ENCODE results near the gene EVL. TPM values are rescaled to one million over a fixed set of nuclear protein-coding genes. Genes with fewer than 3 reads are reported as not detected.

The EVL gene
- total and polyA plus RNA-seq, 2 donors (not counting 3 experiments of a cell fraction or from before 2014, with no cell fraction given): 34.6 to 62.5 TPM

DNA sequence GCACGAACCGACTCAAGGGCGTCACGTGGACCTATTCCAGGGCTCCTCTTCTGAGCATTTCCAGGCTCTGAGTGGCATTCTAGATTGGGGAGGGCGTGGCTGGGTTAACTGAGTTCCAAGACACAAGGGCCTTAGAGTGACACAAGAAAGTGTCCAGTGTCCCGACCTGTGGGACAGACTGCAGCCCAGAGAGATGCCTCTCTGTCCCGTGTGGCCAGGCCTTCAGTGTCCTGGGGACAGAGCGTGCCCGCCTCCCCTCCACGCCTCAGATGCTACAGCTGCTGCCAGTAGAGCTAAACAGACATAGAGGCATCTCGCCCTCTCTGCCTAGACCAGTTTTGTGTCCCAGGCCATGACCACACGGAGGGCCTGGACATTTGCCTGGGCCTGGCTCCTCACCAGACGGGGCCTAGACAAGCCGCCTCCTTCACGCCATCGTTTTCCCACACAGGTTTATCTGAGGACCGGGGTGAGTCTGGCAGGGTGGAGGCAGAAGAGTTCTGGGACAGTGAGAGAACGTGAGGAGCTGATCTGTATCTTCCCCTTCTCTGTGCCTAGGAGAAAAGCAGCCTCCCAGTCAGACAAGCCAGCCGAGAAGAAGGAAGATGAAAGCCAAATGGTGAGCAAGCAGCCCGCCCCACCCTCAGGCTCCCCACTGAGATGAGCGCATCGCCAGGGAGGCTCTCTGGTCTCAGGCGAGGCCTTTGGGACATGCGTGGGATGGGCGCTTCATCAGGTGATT is 67.1 kb downstream of the EVL start:
- Histone ChIP-seq H3K27ac (ENCODE audit: insufficient read depth, low read depth, low read length) (no peak overlapping the region), H3K9me1 (replicated peaks; ENCODE audit: control insufficient read depth, extremely low read depth, insufficient read depth, low read length) (no peaks in the 10 kb centered on the region), H3K4me2 (ENCODE audit: insufficient read depth, low read length) (no peak overlapping the region), H3K79me2 (ENCODE audit: control insufficient read depth, insufficient read depth, low read length) (no peaks in the 10 kb centered on the region), H4K20me1 (replicated peaks; ENCODE audit: control insufficient read depth, extremely low read depth, insufficient read depth, low read length) (no peaks in the 10 kb centered on the region), H3K36me3 (ENCODE audit: control insufficient read depth in 2 of 2, extremely low read depth in 1 of 2, insufficient read depth in 2 of 2, low read length in 2 of 2) (peaks cover 0 to 6% of the 10 kb centered on the region in 2 experiments), H3K9me3 (replicated peaks; ENCODE audit: control insufficient read depth, insufficient read depth, low read length) (no peaks in the 10 kb centered on the region), H3K4me1 (ENCODE audit: control insufficient read depth, extremely low read depth, insufficient read depth, low read length) (no peaks in the 10 kb centered on the region), H3K27me3 (ENCODE audit: control insufficient read depth in 2 of 2, insufficient read depth in 2 of 2, low read length in 2 of 2) (no peaks in the 10 kb centered on the region), H2AFZ (ENCODE audit: low read depth, low read length) (no peak overlapping the region), H3K9ac (replicated peaks; ENCODE audit: extremely low read depth, insufficient read depth, low read length) (no peak overlapping the region), H3K4me3 (replicated peaks in 1 of 3; ENCODE audit: insufficient read depth in 1 of 3, low read depth in 1 of 3, low read length in 3 of 3) (no peak overlapping the region)
- BruUV-seq (replicated peaks): no TSS peak
- no peak for DNase-seq (ENCODE audit: low read depth, low spot score)
- TF ChIP-seq POLR2A (IDR thresholded peaks at IDR 0.05; ENCODE audit: low read depth, low read length) (no peak), MYC (IDR thresholded peaks at IDR 0.05; ENCODE audit: low read depth, low read length) (no peak)
- TF ChIP-seq, protein P1, sequence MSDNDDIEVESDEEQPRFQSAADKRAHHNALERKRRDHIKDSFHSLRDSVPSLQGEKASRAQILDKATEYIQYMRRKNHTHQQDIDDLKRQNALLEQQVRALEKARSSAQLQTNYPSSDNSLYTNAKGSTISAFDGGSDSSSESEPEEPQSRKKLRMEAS (IDR thresholded peaks at IDR 0.05; ENCODE audit: insufficient read depth, insufficient read length): no peak
- FAIRE-seq: no peak
- intact Hi-C loops (cut with micrococcal nuclease) (no loop called here), dilution Hi-C loops (cut with MboI; ENCODE audit: extremely low pct_ligation_motif_present, low sequenced_read_pairs) (no loop called here)
- POLR2A ChIA-PET: no interaction called here
- CTCF ChIA-PET: interaction anchor here (1.0 to 7.6 kb wide), 2 partner anchors 10 to 24 kb away, joined by 3 to 44 read pairs; no protein-coding TSS in a partner anchor

DNA sequence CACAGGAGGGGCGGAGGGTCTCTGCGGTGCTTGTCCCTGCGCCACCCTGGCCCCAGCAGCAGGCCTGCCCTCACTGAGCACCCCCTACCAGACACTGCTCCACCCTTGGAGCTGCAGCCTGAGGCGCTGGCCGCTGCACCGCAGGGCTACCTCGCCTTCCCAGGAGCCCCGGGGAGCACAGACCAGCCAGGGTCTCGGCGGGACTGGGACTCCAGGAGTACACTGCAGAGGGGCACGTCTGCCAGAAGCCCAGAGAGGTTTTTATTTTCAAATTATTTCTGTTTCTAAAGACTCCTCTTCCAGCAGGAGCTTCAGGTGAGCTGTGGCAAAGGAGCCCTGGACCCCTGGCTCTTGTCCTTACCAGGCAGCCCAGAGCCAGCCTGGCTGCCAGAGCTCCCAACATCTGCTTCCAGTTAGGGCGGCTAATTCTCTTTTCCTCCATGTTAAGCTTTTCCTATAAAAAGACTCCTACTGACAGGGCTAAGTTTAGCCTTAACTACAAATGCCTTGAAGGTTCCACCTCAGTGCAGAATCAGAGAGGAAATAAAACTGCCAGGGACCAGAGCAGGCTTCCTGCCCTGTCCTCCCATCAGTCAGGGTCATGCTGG is 67.8 kb downstream of the EVL start:
- H3K9ac ChIP-seq (replicated peaks; ENCODE audit: extremely low read depth, insufficient read depth, low read length): no peak overlapping the region
- intact Hi-C loops (cut with micrococcal nuclease) (no loop called here), dilution Hi-C loops (cut with MboI; ENCODE audit: extremely low pct_ligation_motif_present, low sequenced_read_pairs) (no loop called here)
- no peak overlapping the region for H2AFZ ChIP-seq (ENCODE audit: low read depth, low read length)
- peaks cover 0 to 6% of the 10 kb centered on the region in 2 experiments for H3K36me3 ChIP-seq (ENCODE audit: control insufficient read depth in 2 of 2, extremely low read depth in 1 of 2, insufficient read depth in 2 of 2, low read length in 2 of 2)
- H3K4me3 ChIP-seq (replicated peaks in 1 of 3; ENCODE audit: insufficient read depth in 1 of 3, low read depth in 1 of 3, low read length in 3 of 3): no peak overlapping the region
- no peaks in the 10 kb centered on the region for H3K9me1 ChIP-seq (replicated peaks; ENCODE audit: control insufficient read depth, extremely low read depth, insufficient read depth, low read length)
- H3K27me3 ChIP-seq (ENCODE audit: control insufficient read depth in 2 of 2, insufficient read depth in 2 of 2, low read length in 2 of 2): no peaks in the 10 kb centered on the region
- no peak overlapping the region for H3K27ac ChIP-seq (ENCODE audit: insufficient read depth, low read depth, low read length)
- no peak for TF ChIP-seq POLR2A (IDR thresholded peaks at IDR 0.05; ENCODE audit: low read depth, low read length)
- TF ChIP-seq POLR2AphosphoS5 (IDR thresholded peaks at IDR 0.05; ENCODE audit: insufficient read depth, low read depth, low read length): no peak
- no peak for TF ChIP-seq EZH2 (IDR thresholded peaks at IDR 0.05; ENCODE audit: borderline replicate concordance, low read depth, low read length, severe bottlenecking)
- TF ChIP-seq JUN (IDR thresholded peaks at IDR 0.05; ENCODE audit: borderline replicate concordance, insufficient read depth, insufficient read length, low read depth): no peak
- TF ChIP-seq, protein P1 (IDR thresholded peaks at IDR 0.05; ENCODE audit: insufficient read depth, insufficient read length): no peak
- no peak for TF ChIP-seq MYC (IDR thresholded peaks at IDR 0.05; ENCODE audit: low read depth, low read length)
- no peak for TF ChIP-seq GATA2 (IDR thresholded peaks at IDR 0.05; ENCODE audit: insufficient read depth, insufficient read length, low read depth, low read length)
- TF ChIP-seq FOS (IDR thresholded peaks at IDR 0.05; ENCODE audit: borderline replicate concordance, insufficient read depth, low read length): no peak
- TF ChIP-seq, protein P2, sequence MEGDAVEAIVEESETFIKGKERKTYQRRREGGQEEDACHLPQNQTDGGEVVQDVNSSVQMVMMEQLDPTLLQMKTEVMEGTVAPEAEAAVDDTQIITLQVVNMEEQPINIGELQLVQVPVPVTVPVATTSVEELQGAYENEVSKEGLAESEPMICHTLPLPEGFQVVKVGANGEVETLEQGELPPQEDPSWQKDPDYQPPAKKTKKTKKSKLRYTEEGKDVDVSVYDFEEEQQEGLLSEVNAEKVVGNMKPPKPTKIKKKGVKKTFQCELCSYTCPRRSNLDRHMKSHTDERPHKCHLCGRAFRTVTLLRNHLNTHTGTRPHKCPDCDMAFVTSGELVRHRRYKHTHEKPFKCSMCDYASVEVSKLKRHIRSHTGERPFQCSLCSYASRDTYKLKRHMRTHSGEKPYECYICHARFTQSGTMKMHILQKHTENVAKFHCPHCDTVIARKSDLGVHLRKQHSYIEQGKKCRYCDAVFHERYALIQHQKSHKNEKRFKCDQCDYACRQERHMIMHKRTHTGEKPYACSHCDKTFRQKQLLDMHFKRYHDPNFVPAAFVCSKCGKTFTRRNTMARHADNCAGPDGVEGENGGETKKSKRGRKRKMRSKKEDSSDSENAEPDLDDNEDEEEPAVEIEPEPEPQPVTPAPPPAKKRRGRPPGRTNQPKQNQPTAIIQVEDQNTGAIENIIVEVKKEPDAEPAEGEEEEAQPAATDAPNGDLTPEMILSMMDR (IDR thresholded peaks at IDR 0.05; ENCODE audit: extremely low read depth in 1 of 2, insufficient read depth in 1 of 2, low read depth in 1 of 2, low read length in 2 of 2): no peak
- no peaks in the 10 kb centered on the region for H4K20me1 ChIP-seq (replicated peaks; ENCODE audit: control insufficient read depth, extremely low read depth, insufficient read depth, low read length)
- no peak overlapping the region for H3K4me2 ChIP-seq (ENCODE audit: insufficient read depth, low read length)
- no peaks in the 10 kb centered on the region for H3K79me2 ChIP-seq (ENCODE audit: control insufficient read depth, insufficient read depth, low read length)
- no TSS peak for BruUV-seq (replicated peaks)
- H3K4me1 ChIP-seq (ENCODE audit: control insufficient read depth, extremely low read depth, insufficient read depth, low read length): no peaks in the 10 kb centered on the region
- ChIA-PET POLR2A (no interaction called here), CTCF (interaction anchor here (1.0 to 7.6 kb wide), 2 partner anchors 9 to 25 kb away, joined by 3 to 44 read pairs; no protein-coding TSS in a partner anchor)
- no peak for FAIRE-seq
- H3K9me3 ChIP-seq (replicated peaks; ENCODE audit: control insufficient read depth, insufficient read depth, low read length): no peaks in the 10 kb centered on the region
- no peak for DNase-seq (ENCODE audit: low read depth, low spot score)

Data from endothelial cell of umbilical vein (primary cell).